ENCODE results near the gene EML6. TPM values are rescaled to one million over a fixed set of nuclear protein-coding genes. Genes with fewer than 3 reads are reported as not detected.

EML6 gene
- total RNA-seq, 1 experiment from 2014 or later: 0.77 TPM

DNA sequence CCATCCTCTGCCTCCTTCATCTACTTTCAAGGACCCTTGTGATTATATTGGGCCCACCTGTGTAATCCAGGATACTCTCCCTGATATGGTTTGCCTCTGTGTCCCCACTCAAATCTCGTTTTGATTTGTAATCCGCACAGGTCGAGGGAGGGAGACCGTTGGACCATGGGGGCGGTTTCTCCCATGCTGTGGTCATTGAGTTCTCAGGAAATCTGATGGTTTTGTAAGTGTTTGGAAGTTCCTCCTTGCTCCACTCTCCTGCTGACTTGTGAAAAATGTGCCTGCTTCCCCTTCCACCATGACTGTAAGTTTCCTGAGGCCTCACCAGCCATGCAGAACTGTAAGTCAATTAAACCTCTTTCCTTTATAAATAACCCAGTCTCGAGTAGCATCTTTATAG lies 42.0 kb upstream of the EML6 start:
- peaks cover 5% of the 10 kb centered on the region for H3K4me1 Mint-ChIP-seq (ENCODE audit: insufficient read depth, unreplicated experiment)
- ChIA-PET POLR2A (no interaction called here), CTCF (interaction anchor here (0.9 kb wide), 1 partner anchor 24 kb away, joined by 3 read pairs; no protein-coding TSS in a partner anchor)
- BruUV-seq (replicated peaks): no TSS peak
- no peaks in the 10 kb centered on the region for H3K36me3 Mint-ChIP-seq (ENCODE audit: insufficient read depth, unreplicated experiment)
- TF ChIP-seq, protein P1, sequence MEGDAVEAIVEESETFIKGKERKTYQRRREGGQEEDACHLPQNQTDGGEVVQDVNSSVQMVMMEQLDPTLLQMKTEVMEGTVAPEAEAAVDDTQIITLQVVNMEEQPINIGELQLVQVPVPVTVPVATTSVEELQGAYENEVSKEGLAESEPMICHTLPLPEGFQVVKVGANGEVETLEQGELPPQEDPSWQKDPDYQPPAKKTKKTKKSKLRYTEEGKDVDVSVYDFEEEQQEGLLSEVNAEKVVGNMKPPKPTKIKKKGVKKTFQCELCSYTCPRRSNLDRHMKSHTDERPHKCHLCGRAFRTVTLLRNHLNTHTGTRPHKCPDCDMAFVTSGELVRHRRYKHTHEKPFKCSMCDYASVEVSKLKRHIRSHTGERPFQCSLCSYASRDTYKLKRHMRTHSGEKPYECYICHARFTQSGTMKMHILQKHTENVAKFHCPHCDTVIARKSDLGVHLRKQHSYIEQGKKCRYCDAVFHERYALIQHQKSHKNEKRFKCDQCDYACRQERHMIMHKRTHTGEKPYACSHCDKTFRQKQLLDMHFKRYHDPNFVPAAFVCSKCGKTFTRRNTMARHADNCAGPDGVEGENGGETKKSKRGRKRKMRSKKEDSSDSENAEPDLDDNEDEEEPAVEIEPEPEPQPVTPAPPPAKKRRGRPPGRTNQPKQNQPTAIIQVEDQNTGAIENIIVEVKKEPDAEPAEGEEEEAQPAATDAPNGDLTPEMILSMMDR (IDR thresholded peaks at IDR 0.05; ENCODE audit: unreplicated experiment): no peak
- DNase-seq (ENCODE audit: unreplicated experiment): no peak
- no peak overlapping the region for H3K27ac Mint-ChIP-seq (ENCODE audit: low read depth, unreplicated experiment)
- intact Hi-C loops (cut with micrococcal nuclease): no loop called here
- H3K9me3 Mint-ChIP-seq (ENCODE audit: unreplicated experiment): no peaks in the 10 kb centered on the region
- no peaks in the 10 kb centered on the region for H3K27me3 Mint-ChIP-seq (ENCODE audit: insufficient read depth, unreplicated experiment)
- no peak overlapping the region for H3K4me3 Mint-ChIP-seq (ENCODE audit: unreplicated experiment)

DNA sequence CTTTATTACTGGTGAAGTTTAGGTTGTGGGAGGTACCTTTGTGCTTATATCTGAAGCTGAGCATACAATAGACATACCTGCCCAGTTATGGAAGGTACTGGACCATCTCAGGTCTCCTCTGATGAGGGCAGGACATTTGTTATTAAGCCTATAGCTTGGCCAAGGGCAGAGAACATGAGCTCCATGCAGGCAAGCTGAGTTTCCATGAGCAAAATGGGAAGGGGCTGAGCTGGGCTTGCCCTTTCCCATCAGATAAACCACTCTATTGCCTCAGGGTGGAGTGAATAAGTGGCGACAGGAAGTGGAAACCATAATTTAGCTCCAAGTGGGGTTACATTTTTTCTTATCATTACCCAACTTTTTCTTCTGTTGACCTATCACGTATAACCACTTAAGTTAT lies 39.9 kb upstream of the EML6 start:
- intact Hi-C loops (cut with micrococcal nuclease): no loop called here
- Mint-ChIP-seq H3K27me3 (ENCODE audit: insufficient read depth, unreplicated experiment) (no peaks in the 10 kb centered on the region), H3K4me1 (ENCODE audit: insufficient read depth, unreplicated experiment) (peaks cover 5% of the 10 kb centered on the region), H3K9me3 (ENCODE audit: unreplicated experiment) (no peaks in the 10 kb centered on the region), H3K27ac (ENCODE audit: low read depth, unreplicated experiment) (no peak overlapping the region), H3K4me3 (ENCODE audit: unreplicated experiment) (no peak overlapping the region), H3K36me3 (ENCODE audit: insufficient read depth, unreplicated experiment) (no peaks in the 10 kb centered on the region)
- DNase-seq (ENCODE audit: unreplicated experiment): no peak
- no TSS peak for BruUV-seq (replicated peaks)
- TF ChIP-seq, protein P1 (IDR thresholded peaks at IDR 0.05; ENCODE audit: unreplicated experiment): no peak
- CTCF ChIA-PET: interaction anchor here (0.6 to 2.0 kb wide), 6 partner anchors 11 to 576 kb away, joined by 3 to 12 read pairs (median 3); no protein-coding TSS in a partner anchor
- POLR2A ChIA-PET: interaction anchor here (0.6 to 1.2 kb wide), 3 partner anchors 9 to 517 kb away, joined by 4 read pairs; partner anchors contain the start of gene EML6

DNA sequence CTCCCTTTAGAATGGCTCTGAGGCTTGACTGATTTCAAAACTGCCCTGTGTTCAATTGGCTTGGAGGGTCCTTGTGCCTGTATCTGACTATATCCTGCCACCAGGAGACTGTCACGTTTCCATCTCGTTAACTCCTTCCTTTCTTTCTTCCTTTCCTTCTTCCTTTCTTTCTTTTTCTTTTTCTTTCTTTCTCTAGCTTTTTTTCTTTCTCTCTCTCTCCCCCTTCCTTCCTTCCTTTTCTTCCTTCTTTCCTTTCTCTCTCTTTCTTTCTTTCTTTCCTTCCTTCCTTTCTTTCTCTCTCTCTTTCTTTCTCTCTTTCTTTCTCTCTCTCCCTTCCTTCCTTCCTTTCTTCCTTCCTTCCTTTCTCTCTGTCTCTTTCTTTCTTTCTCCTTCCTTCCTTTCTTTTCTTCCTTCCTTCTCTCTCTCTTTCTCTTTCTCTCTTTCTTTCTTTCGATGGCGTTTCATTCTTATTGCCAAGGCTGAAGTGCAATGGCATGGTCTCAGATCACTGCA lies 38.1 kb upstream of the EML6 start:
- ChIA-PET CTCF (interaction anchor here (1.5 kb wide), 1 partner anchor 20 kb away, joined by 7 read pairs; no protein-coding TSS in a partner anchor), POLR2A (interaction anchor here (1.2 kb wide), 1 partner anchor 11 kb away, joined by 6 read pairs; no protein-coding TSS in a partner anchor)
- Mint-ChIP-seq H3K27me3 (ENCODE audit: insufficient read depth, unreplicated experiment) (no peaks in the 10 kb centered on the region), H3K9me3 (ENCODE audit: unreplicated experiment) (no peaks in the 10 kb centered on the region), H3K27ac (ENCODE audit: low read depth, unreplicated experiment) (no peak overlapping the region), H3K4me1 (ENCODE audit: insufficient read depth, unreplicated experiment) (peaks cover 2% of the 10 kb centered on the region), H3K4me3 (ENCODE audit: unreplicated experiment) (no peak overlapping the region), H3K36me3 (ENCODE audit: insufficient read depth, unreplicated experiment) (no peaks in the 10 kb centered on the region)
- DNase-seq (ENCODE audit: unreplicated experiment): no peak
- BruUV-seq (replicated peaks): no TSS peak
- TF ChIP-seq, protein P1 (IDR thresholded peaks at IDR 0.05; ENCODE audit: unreplicated experiment): no peak
- intact Hi-C loops (cut with micrococcal nuclease): no loop called here

DNA sequence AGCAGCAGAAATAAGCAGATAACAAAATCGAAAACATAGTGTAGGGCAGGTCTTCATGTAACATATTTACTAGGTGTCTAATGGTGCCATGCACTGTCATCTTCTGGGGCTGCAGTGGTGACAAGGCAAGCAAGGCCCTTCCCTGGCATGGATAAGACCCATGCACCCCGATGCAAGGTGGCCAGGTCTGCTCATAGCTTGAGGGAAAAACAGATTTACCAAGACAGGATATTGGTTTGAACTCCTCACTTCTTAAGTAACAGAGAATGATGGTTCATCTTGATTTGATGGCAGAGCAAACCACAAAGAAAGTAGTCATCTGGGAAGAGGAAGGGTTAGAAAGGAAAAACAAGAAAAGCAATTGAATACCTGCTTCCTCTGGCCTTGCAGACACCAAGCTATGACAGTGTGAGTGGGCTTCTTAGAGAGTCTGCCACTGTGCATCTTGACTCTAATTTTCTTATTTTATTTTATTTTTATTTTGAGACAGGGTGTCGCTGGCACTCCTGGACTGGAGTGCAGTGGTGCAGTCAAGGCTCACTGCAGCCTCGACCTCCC lies 35.8 kb upstream of the EML6 start:
- DNase-seq (ENCODE audit: unreplicated experiment): no peak
- Mint-ChIP-seq H3K27ac (ENCODE audit: low read depth, unreplicated experiment) (no peak overlapping the region), H3K27me3 (ENCODE audit: insufficient read depth, unreplicated experiment) (no peaks in the 10 kb centered on the region), H3K4me1 (ENCODE audit: insufficient read depth, unreplicated experiment) (no peaks in the 10 kb centered on the region), H3K9me3 (ENCODE audit: unreplicated experiment) (no peaks in the 10 kb centered on the region), H3K4me3 (ENCODE audit: unreplicated experiment) (no peak overlapping the region), H3K36me3 (ENCODE audit: insufficient read depth, unreplicated experiment) (no peaks in the 10 kb centered on the region)
- ChIA-PET POLR2A (interaction anchor here (1.2 kb wide), 1 partner anchor 148 kb away, joined by 3 read pairs; no protein-coding TSS in a partner anchor), CTCF (interaction anchor here (0.5 kb wide), 1 partner anchor 166 kb away, joined by 3 read pairs; no protein-coding TSS in a partner anchor)
- no TSS peak for BruUV-seq (replicated peaks)
- TF ChIP-seq, protein P1 (IDR thresholded peaks at IDR 0.05; ENCODE audit: unreplicated experiment): no peak
- intact Hi-C loops (cut with micrococcal nuclease): no loop called here

All from MCF 10A (cell line).